ENCODE data around the gene EFNA4. TPM values are rescaled to one million over a fixed set of nuclear protein-coding genes. Genes with fewer than 3 reads are reported as not detected.

EFNA4 gene
- total and polyA plus RNA-seq, 9 of the 15 experiments (the other 6 are each of a cell fraction or from before 2014, with no cell fraction given), result 0.68 to 7.4 (median 6.1) TPM

GRCh38 chr1:155044812-155045657 is 18.5 kb upstream of the EFNA4 start (continued):
- TF ChIP-seq ZNF518B (CRISPR knock-in tag; IDR thresholded peaks at IDR 0.05) (no peak), SREBF1 (IDR thresholded peaks at IDR 0.05; ENCODE audit: borderline replicate concordance, low read depth, low read length) (no peak), ZBTB5 (IDR thresholded peaks at IDR 0.05) (no peak), MYC (IDR thresholded peaks at IDR 0.05; ENCODE audit: low read depth, low read length) (peak; percentile 23; the same call in 1 of the 2 replicates), MYC (CRISPR knock-in tag; IDR thresholded peaks at IDR 0.05; ENCODE audit: borderline replicate concordance, low read depth) (no peak), ZNF609 (CRISPR knock-in tag; IDR thresholded peaks at IDR 0.05; ENCODE audit: borderline replicate concordance) (no peak), ZBTB34 (CRISPR knock-in tag; IDR thresholded peaks at IDR 0.05) (no peak), ZNF143 (CRISPR knock-in tag; IDR thresholded peaks at IDR 0.05) (no peak), YY1 (IDR thresholded peaks at IDR 0.05; ENCODE audit: borderline replicate concordance in 1 of 3, control insufficient read depth in 1 of 3, extremely low read depth in 1 of 3, insufficient read depth in 3 of 3, insufficient read length in 1 of 3, insufficient replicate concordance in 2 of 3, low read depth in 1 of 3, low read length in 2 of 3) (peak in 1 of 3 experiments; percentile 24), GATAD2A (IDR thresholded peaks at IDR 0.05) (no peak), ETV1 (tag; conservative IDR thresholded peaks at IDR 0.05; ENCODE audit: low read depth) (0 out of 2 replicates have a peak, but pooled peaks have one; percentile 20), PYGO2 (tag; IDR thresholded peaks at IDR 0.05) (no peak)

Measured in K562 (cell line).